ENCODE data around the gene CYP4F3. TPM values are rescaled to one million over a fixed set of nuclear protein-coding genes. Genes with fewer than 3 reads are reported as not detected.
"Not testable (repeated sequence)": the region's sequence is repeated elsewhere in the genome, so short reads cannot be mapped to it uniquely, and the experiment has no call there.

CYP4F3 gene
- total and polyA plus RNA-seq, 4 donors = 0.71 to 0.90 TPM; not detected in 2

GRCh38 chr19:15650123-15650522, 9.4 kb downstream of the CYP4F3 start:
- ATAC-seq (ENCODE audit: low FRiP score); DNase-seq; intact Hi-C loops (cut with DNase I); H3K9me3 ChIP-seq (ENCODE audit: control insufficient read depth, low read length); H3K36me3 ChIP-seq (ENCODE audit: control insufficient read depth in 1 of 2, insufficient read depth in 2 of 2, low read length in 1 of 2); H3K27me3 ChIP-seq (ENCODE audit: control insufficient read depth in 1 of 2, insufficient read depth in 2 of 2, low read length in 1 of 2); H3K27ac ChIP-seq (ENCODE audit: low read depth in 1 of 2, low read length in 2 of 2); H3K4me1 ChIP-seq (ENCODE audit: control insufficient read depth in 1 of 2, insufficient read depth in 2 of 2, low read length in 2 of 2); H3K4me3 ChIP-seq (ENCODE audit: low read length in 2 of 2): not testable (repeated sequence)

- no peaks in the 10 kb centered on the region for H3K36me3 ChIP-seq (ENCODE audit: control insufficient read depth in 1 of 2, insufficient read depth in 2 of 2, low read length in 1 of 2)
- no peak overlapping the region for H3K27ac ChIP-seq (ENCODE audit: low read depth in 1 of 2, low read length in 2 of 2)
- no peak overlapping the region for H3K4me3 ChIP-seq (ENCODE audit: low read length in 2 of 2)
- ATAC-seq (ENCODE audit: low FRiP score) (no peak), DNase-seq (no peak)
- intact Hi-C loops (cut with DNase I) = no loop called here
- WGBS, 2 donors = 66 to 82% methylated on average over 3 of the region's 3 CpGs
- H3K4me1 ChIP-seq (ENCODE audit: control insufficient read depth in 1 of 2, insufficient read depth in 2 of 2, low read length in 2 of 2) = no peaks in the 10 kb centered on the region
- H3K9me3 ChIP-seq (ENCODE audit: control insufficient read depth, low read length) = peaks cover 1% of the 10 kb centered on the region
- no peaks in the 10 kb centered on the region for H3K27me3 ChIP-seq (ENCODE audit: control insufficient read depth in 1 of 2, insufficient read depth in 2 of 2, low read length in 1 of 2)
Observed at GRCh38 chr19:15651791-15652190, 11.1 kb downstream of the CYP4F3 start.

GRCh38 chr19:15652559-15653278, 12.0 kb downstream of the CYP4F3 start:
- Histone ChIP-seq H3K36me3 (ENCODE audit: control insufficient read depth in 1 of 2, insufficient read depth in 2 of 2, low read length in 1 of 2) (no peaks in the 10 kb centered on the region), H3K27me3 (ENCODE audit: control insufficient read depth in 1 of 2, insufficient read depth in 2 of 2, low read length in 1 of 2) (no peaks in the 10 kb centered on the region), H3K27ac (ENCODE audit: low read depth in 1 of 2, low read length in 2 of 2) (no peak overlapping the region), H3K4me1 (ENCODE audit: control insufficient read depth in 1 of 2, insufficient read depth in 2 of 2, low read length in 2 of 2) (no peaks in the 10 kb centered on the region), H3K9me3 (ENCODE audit: control insufficient read depth, low read length) (peaks cover 1% of the 10 kb centered on the region), H3K4me3 (ENCODE audit: low read length in 2 of 2) (no peak overlapping the region)
- intact Hi-C loops (cut with DNase I) = no loop called here
- ATAC-seq (ENCODE audit: low FRiP score) (no peak), DNase-seq (no peak)
- 66 to 75% methylated on average over 8 of the region's 8 CpGs for WGBS, 2 donors

- H3K4me3 ChIP-seq (ENCODE audit: low read length in 2 of 2) = no peak overlapping the region
- DNase-seq (no peak), ATAC-seq (ENCODE audit: low FRiP score) (no peak)
- no peak overlapping the region for H3K27ac ChIP-seq (ENCODE audit: low read depth in 1 of 2, low read length in 2 of 2)
- H3K4me1 ChIP-seq (ENCODE audit: control insufficient read depth in 1 of 2, insufficient read depth in 2 of 2, low read length in 2 of 2) = no peaks in the 10 kb centered on the region
- peaks cover 1% of the 10 kb centered on the region for H3K9me3 ChIP-seq (ENCODE audit: control insufficient read depth, low read length)
- no peaks in the 10 kb centered on the region for H3K36me3 ChIP-seq (ENCODE audit: control insufficient read depth in 1 of 2, insufficient read depth in 2 of 2, low read length in 1 of 2)
- intact Hi-C loops (cut with DNase I) = no loop called here
- no peaks in the 10 kb centered on the region for H3K27me3 ChIP-seq (ENCODE audit: control insufficient read depth in 1 of 2, insufficient read depth in 2 of 2, low read length in 1 of 2)
Observed at GRCh38 chr19:15656467-15656866, 15.8 kb downstream of the CYP4F3 start.

- H3K4me1 ChIP-seq (ENCODE audit: control insufficient read depth in 1 of 2, insufficient read depth in 2 of 2, low read length in 2 of 2) = no peaks in the 10 kb centered on the region
- no peak overlapping the region for H3K4me3 ChIP-seq (ENCODE audit: low read length in 2 of 2)
- 71 to 75% methylated on average over 4 of the region's 4 CpGs for WGBS, 2 donors
- DNase-seq = no peak
- intact Hi-C loops (cut with DNase I) = no loop called here
- ATAC-seq (ENCODE audit: low FRiP score) = no peak
- H3K27ac ChIP-seq (ENCODE audit: low read depth in 1 of 2, low read length in 2 of 2) = no peak overlapping the region
- H3K27me3 ChIP-seq (ENCODE audit: control insufficient read depth in 1 of 2, insufficient read depth in 2 of 2, low read length in 1 of 2) = no peaks in the 10 kb centered on the region
- no peaks in the 10 kb centered on the region for H3K36me3 ChIP-seq (ENCODE audit: control insufficient read depth in 1 of 2, insufficient read depth in 2 of 2, low read length in 1 of 2)
- H3K9me3 ChIP-seq (ENCODE audit: control insufficient read depth, low read length) = peaks cover 4% of the 10 kb centered on the region
Observed at GRCh38 chr19:15663247-15663646, 22.6 kb downstream of the CYP4F3 start.

GRCh38 chr19:15666186-15666585, 25.5 kb downstream of the CYP4F3 start:
- Histone ChIP-seq H3K4me3 (ENCODE audit: low read length in 2 of 2) (no peak overlapping the region), H3K9me3 (ENCODE audit: control insufficient read depth, low read length) (peaks cover 4% of the 10 kb centered on the region), H3K36me3 (ENCODE audit: control insufficient read depth in 1 of 2, insufficient read depth in 2 of 2, low read length in 1 of 2) (no peaks in the 10 kb centered on the region), H3K27ac (ENCODE audit: low read depth in 1 of 2, low read length in 2 of 2) (no peak overlapping the region), H3K27me3 (ENCODE audit: control insufficient read depth in 1 of 2, insufficient read depth in 2 of 2, low read length in 1 of 2) (no peaks in the 10 kb centered on the region), H3K4me1 (ENCODE audit: control insufficient read depth in 1 of 2, insufficient read depth in 2 of 2, low read length in 2 of 2) (no peaks in the 10 kb centered on the region)
- WGBS, 2 donors = 20 to 35% methylated on average over 1 of the region's 1 CpG
- DNase-seq (no peak), ATAC-seq (ENCODE audit: low FRiP score) (no peak)
- intact Hi-C loops (cut with DNase I) = no loop called here

- WGBS, 2 donors = 41 to 47% methylated on average over 4 of the region's 4 CpGs
- intact Hi-C loops (cut with DNase I) = no loop called here
- Histone ChIP-seq H3K4me1 (ENCODE audit: control insufficient read depth in 1 of 2, insufficient read depth in 2 of 2, low read length in 2 of 2) (no peaks in the 10 kb centered on the region), H3K4me3 (ENCODE audit: low read length in 2 of 2) (no peak overlapping the region), H3K36me3 (ENCODE audit: control insufficient read depth in 1 of 2, insufficient read depth in 2 of 2, low read length in 1 of 2) (no peaks in the 10 kb centered on the region), H3K27ac (ENCODE audit: low read depth in 1 of 2, low read length in 2 of 2) (no peak overlapping the region), H3K9me3 (ENCODE audit: control insufficient read depth, low read length) (peaks cover 4% of the 10 kb centered on the region), H3K27me3 (ENCODE audit: control insufficient read depth in 1 of 2, insufficient read depth in 2 of 2, low read length in 1 of 2) (no peaks in the 10 kb centered on the region)
- no peak for ATAC-seq (ENCODE audit: low FRiP score)
- DNase-seq = peak in 1 of 2 donors; percentile 67
Observed at GRCh38 chr19:15666883-15667282, 26.2 kb downstream of the CYP4F3 start.

GRCh38 chr19:15669440-15669839, 28.7 kb downstream of the CYP4F3 start:
- Histone ChIP-seq H3K27ac (ENCODE audit: low read depth in 1 of 2, low read length in 2 of 2) (no peak overlapping the region), H3K4me3 (ENCODE audit: low read length in 2 of 2) (no peak overlapping the region), H3K9me3 (ENCODE audit: control insufficient read depth, low read length) (peaks cover 3% of the 10 kb centered on the region), H3K36me3 (ENCODE audit: control insufficient read depth in 1 of 2, insufficient read depth in 2 of 2, low read length in 1 of 2) (no peaks in the 10 kb centered on the region), H3K27me3 (ENCODE audit: control insufficient read depth in 1 of 2, insufficient read depth in 2 of 2, low read length in 1 of 2) (no peaks in the 10 kb centered on the region), H3K4me1 (ENCODE audit: control insufficient read depth in 1 of 2, insufficient read depth in 2 of 2, low read length in 2 of 2) (no peaks in the 10 kb centered on the region)
- DNase-seq (no peak), ATAC-seq (ENCODE audit: low FRiP score) (no peak)
- 58 to 60% methylated on average over 3 of the region's 3 CpGs for WGBS, 2 donors
- intact Hi-C loops (cut with DNase I) = no loop called here

GRCh38 chr19:15669891-15670290, 29.2 kb downstream of the CYP4F3 start:
- intact Hi-C loops (cut with DNase I) = no loop called here
- Histone ChIP-seq H3K36me3 (ENCODE audit: control insufficient read depth in 1 of 2, insufficient read depth in 2 of 2, low read length in 1 of 2) (no peaks in the 10 kb centered on the region), H3K27me3 (ENCODE audit: control insufficient read depth in 1 of 2, insufficient read depth in 2 of 2, low read length in 1 of 2) (no peaks in the 10 kb centered on the region), H3K27ac (ENCODE audit: low read depth in 1 of 2, low read length in 2 of 2) (no peak overlapping the region), H3K9me3 (ENCODE audit: control insufficient read depth, low read length) (peaks cover 2% of the 10 kb centered on the region), H3K4me3 (ENCODE audit: low read length in 2 of 2) (no peak overlapping the region), H3K4me1 (ENCODE audit: control insufficient read depth in 1 of 2, insufficient read depth in 2 of 2, low read length in 2 of 2) (no peaks in the 10 kb centered on the region)
- ATAC-seq (ENCODE audit: low FRiP score) = no peak
- 49 to 80% methylated on average over 4 of the region's 4 CpGs for WGBS, 2 donors
- DNase-seq = no peak

Data from aorta (tissue), 5 donors.